GM18517 (cell line): ENCODE measurements around the gene IL1RN.

Experiments
- ATAC-seq: cut with Tn5 transposase; IDR thresholded peaks from one replicate; pipeline ENCODE4 v1.9.1; 2021; ENCODE audit warnings: mild to moderate bottlenecking, moderate library complexity; ENCODE audit not compliant: unreplicated experiment

The IL1RN gene

DNA sequence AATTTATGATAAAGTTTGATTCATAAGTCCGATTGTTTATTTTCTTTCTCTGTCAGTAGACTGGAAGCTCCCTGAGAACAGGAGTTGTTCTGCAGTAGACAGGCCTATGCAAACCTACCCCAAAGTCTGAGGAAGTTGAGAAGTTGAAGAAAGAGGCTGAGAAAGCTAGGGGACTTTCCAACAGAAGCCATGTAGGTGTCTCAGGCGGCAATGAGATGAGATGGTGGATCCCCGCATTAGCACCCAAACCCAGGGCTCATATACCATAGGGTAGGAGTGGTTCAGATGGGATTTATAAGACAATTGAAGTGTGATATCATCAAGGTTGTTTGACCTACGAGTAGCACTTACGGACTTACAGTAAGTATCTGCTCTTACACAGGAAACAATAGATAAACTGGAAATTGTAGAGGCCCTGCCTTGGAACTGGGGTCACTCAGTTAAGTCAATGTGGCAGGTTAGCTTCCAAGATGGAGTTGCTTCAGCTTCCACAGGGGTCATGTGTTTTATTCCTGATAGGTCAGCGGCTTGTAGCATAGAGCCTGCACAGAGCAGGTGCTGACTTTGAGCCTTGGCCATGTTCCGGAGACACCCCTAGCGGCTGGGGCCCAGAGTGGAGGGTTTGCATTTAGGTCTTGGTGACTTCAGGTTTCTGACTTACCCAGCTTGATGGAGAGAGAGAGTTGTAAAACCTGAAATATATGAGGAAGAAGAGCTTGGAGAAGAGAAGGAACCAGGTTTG lies 44.1 kb downstream of the IL1RN start:
- ATAC-seq = no peak

GRCh38 chr2:113172721-113173541 lies 45.5 kb downstream of the IL1RN start:
- ATAC-seq = no peak

DNA sequence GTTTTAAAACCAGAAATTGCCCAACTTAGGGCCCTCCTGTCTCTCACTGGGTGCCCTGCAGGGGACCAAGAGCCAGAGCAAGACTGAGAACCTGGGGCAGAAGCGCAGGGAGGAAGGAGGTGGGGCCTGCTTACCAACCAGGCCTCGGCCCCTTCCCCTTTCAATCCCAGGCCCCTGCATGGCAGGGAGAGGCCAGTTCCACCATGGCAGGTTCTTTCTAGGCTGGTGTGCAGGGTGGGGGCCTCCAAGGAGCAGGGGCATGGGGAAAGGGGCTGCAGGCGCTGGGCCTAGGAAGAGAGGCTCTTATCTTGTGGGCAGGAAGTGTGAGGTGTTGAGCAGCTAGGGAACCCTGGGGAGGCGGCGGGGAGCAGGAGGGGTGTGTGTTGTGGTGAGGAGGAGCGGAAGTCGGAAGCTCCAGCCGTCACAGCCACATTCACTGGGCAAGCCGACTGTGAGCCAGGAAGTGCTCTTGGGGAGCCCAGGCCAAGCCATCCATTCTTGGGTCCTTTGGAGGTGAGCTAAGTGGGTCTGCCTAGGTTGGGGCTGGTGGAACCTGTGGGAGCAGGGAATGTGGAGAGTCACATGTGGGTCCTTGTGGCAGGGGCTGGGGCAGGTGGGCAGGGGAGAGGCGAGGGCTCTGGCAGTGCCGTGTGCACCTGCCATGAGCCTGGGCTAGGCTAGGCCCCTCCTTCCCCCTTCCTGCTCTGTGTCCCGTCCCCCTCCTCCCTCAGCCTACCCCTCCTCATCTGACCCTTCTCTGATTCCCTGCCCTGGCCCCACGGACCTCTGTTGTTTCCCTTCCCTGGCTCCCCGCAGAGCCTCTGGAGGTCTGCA lies 46.4 kb downstream of the IL1RN start, which contains the start of gene PSD4:
Gene PSD4, plus strand, starts transcription at position 430 of the 834 bp plus-strand sequence. CDS start 8,486 bp downstream, outside the sequence.
- ATAC-seq = peak; percentile 82

DNA sequence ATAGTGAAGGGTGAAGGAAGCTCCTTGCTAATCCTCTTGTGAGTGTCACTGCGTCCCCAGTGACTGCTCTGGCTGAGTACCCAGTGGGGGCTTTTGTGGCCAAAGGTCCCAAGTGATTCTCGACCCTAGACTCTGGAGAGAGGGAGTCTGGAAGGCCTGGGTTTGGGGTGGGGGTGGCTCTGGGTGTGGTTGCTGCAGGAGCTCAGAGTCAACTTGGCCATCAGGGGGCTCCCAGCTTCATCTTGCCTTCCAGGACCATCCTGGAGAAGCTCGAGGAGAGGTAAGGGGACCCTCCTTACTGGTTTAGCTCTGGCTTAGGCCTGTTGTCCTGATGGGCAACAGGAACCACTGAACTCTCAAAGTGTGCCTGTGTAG lies 47.0 kb downstream of the IL1RN start:
- no peak for ATAC-seq

DNA sequence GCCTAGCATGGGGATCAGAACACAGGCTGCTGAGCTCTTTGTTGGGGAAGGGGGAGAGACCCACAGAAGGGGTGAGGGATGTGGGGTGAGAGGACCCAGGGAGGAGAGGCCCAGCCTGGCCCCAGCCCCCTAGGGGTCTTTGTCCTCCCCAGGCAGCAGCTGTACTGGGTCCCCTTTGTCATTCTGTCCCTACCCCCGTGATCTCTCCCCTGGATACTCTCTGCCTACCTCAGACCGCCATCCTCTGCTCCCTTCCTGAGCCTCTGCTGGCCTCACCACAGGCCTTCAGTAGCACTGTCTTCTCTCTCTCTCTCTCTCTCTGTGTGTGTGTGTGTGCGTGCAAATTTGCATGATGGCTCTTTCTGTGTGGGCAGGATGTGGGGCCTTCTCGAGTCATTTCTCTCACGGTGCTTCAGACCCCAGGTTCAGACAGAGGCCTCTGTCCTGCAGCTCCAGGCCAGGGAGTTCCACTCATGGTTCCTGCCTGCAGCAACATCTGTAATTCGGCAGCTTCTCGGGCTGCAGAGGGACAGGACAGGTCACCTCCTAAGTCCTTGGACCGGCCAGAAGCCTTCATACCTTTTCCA lies 47.7 kb downstream of the IL1RN start:
- peak; percentile 76 for ATAC-seq

GRCh38 chr2:113175736-113176695 lies 48.6 kb downstream of the IL1RN start:
- peak; percentile 23 for ATAC-seq

DNA sequence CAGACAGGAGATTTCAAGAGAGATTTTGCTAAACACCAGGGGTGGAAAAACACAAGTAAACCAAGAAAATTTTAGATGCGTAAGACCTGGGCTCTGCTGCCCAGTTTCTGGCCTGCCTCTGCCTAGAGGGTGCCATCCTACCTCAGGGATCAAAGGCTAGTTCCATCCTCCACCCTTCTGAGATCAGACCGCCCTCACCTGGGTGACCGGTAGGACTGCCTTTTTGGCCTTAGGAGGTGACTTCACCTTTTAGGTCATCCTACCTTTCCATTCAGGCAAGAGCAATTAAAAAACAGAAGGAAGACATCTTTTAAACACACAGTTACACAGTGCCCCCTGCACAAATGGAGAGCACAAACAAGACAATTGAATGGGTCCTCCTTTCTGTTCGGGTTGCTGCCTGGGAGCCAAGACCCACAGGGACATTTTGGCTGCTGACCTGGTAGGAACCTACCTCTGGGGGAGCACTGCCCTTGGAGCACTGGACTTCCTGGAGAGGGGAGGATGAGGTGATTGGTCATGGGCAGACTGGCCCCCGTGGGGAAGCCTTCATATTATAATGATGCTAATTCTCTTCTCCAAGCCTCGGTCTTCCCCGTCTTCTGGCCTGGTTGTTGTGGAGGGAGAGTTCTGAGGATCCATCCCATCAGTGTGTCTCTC lies 49.4 kb downstream of the IL1RN start:
- no peak for ATAC-seq

DNA sequence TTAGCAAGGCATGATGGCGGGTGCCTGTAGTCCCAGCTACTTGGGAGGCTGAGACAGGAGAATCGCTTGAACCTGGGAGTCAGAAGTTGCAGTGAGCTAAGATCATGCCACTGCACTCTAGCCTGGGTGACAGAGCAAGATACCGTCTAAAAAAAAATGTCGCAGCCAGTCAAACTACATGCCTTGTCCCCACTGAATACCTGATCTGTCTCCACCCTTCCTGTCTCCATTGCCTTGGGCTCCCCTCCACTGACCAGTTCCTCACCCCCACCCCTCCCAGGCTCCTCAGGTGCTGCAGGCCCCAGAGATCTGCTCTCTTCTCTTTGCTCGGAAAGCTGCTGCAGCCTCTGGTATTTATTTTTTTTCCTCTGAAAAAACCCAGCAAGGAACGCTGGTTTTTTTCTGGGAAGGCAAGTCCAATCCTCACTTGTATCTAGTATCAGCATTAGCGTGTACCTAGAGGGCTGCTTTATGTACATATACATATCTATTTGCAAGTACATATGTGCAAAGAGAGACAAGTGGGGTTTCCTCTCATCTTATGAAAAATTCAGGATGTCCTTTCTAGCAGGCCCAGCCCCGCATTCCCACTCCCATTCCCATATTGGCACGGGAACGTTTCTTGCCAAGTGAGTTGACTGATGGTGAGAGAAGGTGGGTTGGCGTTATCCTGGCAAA lies 50.8 kb downstream of the IL1RN start:
- ATAC-seq = no peak

DNA sequence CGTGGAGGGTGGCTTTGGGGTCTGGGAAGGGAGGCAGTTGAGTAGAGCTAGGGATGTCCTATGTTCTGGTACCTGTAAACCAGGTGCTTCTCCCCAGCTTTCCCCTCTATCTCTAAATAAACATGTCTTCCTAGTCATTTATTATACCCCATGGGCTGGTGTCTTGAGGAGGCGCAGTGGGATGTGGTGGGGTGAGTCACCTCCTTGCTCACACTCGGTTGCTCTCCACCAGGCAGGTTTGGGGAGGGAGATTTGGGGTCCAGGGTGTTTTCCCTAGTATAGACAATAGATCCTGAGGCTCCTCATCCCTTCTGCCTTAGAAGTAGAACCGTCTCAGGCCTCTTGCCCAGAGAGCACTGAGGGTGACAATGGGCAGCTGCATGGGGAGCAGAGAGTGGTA lies 51.5 kb downstream of the IL1RN start:
- ATAC-seq = no peak

DNA sequence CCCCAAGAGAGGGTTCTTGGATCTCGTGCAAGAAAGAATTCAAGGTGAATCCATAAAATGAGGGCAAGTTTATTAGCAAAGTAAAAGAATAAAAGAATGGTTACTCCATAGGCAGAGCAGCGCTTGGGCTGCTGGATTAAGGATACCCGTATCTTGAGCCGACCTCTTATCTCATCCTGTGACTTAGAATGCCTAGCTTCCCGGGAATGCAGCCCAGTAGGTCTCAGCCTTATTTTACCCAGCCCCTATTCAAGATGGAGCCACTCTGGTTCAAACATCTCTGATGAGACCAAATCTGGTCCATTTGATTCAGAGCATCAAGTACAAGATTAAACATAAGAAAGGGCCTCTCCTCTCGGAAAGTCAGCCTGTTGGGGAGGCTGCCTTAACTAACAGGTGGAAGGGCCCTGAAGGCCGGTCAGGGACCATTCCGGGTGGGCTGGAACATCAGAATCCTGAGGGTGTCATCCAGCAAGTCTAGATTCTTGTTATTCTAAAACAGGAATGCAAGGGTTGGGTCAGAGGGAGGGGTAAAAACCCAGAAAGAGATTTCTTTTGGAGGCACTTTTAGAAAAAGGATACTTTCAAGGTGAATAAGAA lies 52.1 kb downstream of the IL1RN start:
- ATAC-seq = no peak

GRCh38 chr2:113180131-113180946 lies 52.9 kb downstream of the IL1RN start:
- no peak for ATAC-seq

DNA sequence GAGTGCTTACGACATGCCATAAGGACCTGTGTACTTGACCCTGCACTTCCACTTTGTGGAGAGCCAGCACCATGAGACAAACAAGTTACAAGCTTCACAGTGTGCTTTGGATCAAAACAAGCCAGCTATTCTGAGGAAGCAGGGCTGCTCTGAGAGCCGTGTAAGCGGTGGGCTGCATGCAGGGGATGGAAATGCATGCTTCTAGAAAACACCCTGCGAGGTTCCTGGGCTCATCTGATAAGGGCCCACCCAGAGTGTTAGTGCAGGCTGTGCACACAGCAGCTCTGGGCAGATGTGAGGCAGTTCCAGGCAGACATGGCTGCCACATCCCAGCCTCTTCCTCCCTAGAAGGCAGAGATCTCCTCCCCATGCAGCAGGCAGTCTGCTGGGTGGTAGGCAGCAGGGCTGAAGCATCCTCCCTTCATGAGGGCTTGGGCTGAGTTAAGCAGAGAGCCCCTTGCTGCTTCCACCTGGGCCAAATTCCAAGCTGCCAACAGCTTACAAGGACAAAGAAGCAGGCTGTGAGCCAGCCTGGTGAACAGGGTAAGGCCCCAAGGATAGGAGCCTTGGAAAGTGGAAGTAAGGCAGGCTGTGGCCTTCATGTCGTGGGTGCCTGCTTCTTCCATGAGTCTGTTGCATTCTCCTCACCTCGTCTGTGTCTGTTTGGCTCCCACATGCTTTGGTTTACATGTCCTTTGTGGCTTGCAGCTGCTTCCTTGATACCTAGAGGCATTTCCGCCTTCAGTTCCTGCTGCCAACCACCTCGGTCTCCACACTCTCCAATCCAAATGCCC lies 54.1 kb downstream of the IL1RN start:
- no peak for ATAC-seq

GRCh38 chr2:113182471-113183260 lies 55.3 kb downstream of the IL1RN start:
- ATAC-seq = no peak

DNA sequence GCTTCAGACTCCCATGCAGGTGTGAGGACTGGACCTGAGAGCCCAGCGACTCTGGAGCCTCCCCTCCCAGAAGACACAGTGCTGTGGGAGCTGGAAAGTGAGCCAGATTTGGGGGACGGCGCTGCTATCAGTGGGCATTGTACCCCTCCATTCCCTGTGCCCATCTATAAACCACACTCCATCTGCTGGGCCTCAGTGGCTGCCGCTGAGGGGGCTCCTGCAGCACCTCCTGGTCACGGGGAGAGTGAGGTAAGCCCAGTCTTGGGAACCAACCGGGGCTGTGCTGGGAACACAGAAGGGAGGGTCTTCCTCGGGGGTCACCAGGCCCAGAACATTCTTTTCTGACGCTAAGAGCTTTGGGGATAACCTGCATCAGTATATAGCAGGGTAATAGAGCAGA lies 55.9 kb downstream of the IL1RN start:
- no peak for ATAC-seq
